ENCODE results near the gene SERGEF.

The SERGEF gene

GRCh38 chr11:17744151-17744940, 268.5 kb downstream of the SERGEF start:
- DNase-seq, result no peak

- no peak for DNase-seq
Measured at GRCh38 chr11:17743808-17744119, 269.1 kb downstream of the SERGEF start.

GRCh38 chr11:17743026-17743807, 269.6 kb downstream of the SERGEF start:
- DNase-seq, result no peak

GRCh38 chr11:17742019-17742418, 270.8 kb downstream of the SERGEF start:
- DNase-seq, result no peak

- DNase-seq, result no peak
Measured at GRCh38 chr11:17741487-17741886, 271.4 kb downstream of the SERGEF start.

GRCh38 chr11:17740649-17741235, 272.1 kb downstream of the SERGEF start:
- DNase-seq, result no peak

- no peak for DNase-seq
Measured at GRCh38 chr11:17739945-17740338, 272.9 kb downstream of the SERGEF start.

GRCh38 chr11:17738151-17738973, 274.5 kb downstream of the SERGEF start:
- no peak for DNase-seq

Measured in Kasumi-1 (cell line).